ENCODE measurements around the gene ZNF423. TPM values are rescaled to one million over a fixed set of nuclear protein-coding genes. Genes with fewer than 3 reads are reported as not detected.

ZNF423 gene
- total RNA-seq, 1 experiment from 2014 or later: not detected

DNA sequence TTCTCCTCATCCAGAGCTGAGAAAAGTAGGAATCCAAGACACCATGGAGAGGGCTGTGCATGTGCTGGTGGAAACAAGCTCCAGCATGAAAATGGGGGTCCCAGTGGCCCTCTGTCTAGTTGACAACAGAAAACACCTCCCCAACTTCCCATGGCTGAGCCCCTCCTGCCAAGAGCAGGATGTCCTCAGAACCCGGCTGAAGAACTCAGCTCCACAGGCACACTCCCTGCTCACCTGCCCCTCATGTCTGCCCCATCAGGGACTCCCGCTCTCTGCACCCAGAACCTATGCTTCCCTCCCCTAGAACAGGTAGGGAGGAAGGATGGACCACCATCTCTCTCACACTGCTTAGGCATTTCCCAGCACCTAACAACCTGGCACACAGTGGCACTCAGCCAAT lies 315.1 kb downstream of the ZNF423 start:
- no peak overlapping the region for H3K27ac Mint-ChIP-seq (ENCODE audit: unreplicated experiment)
- CTCF ChIA-PET: no interaction called here
- TF ChIP-seq, protein P1, sequence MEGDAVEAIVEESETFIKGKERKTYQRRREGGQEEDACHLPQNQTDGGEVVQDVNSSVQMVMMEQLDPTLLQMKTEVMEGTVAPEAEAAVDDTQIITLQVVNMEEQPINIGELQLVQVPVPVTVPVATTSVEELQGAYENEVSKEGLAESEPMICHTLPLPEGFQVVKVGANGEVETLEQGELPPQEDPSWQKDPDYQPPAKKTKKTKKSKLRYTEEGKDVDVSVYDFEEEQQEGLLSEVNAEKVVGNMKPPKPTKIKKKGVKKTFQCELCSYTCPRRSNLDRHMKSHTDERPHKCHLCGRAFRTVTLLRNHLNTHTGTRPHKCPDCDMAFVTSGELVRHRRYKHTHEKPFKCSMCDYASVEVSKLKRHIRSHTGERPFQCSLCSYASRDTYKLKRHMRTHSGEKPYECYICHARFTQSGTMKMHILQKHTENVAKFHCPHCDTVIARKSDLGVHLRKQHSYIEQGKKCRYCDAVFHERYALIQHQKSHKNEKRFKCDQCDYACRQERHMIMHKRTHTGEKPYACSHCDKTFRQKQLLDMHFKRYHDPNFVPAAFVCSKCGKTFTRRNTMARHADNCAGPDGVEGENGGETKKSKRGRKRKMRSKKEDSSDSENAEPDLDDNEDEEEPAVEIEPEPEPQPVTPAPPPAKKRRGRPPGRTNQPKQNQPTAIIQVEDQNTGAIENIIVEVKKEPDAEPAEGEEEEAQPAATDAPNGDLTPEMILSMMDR (IDR thresholded peaks at IDR 0.05; ENCODE audit: unreplicated experiment): no peak
- DNase-seq: no peak
- intact Hi-C loops (cut with micrococcal nuclease; ENCODE audit: unreplicated experiment): no loop called here
- no TSS peak for BruUV-seq (replicated peaks)
- H3K9me3 Mint-ChIP-seq (ENCODE audit: low read depth, unreplicated experiment): no peaks in the 10 kb centered on the region
- no peaks in the 10 kb centered on the region for H3K36me3 Mint-ChIP-seq (ENCODE audit: insufficient read depth, unreplicated experiment)
- H3K27me3 Mint-ChIP-seq (ENCODE audit: unreplicated experiment): peaks cover 94% of the 10 kb centered on the region
- H3K4me3 Mint-ChIP-seq (ENCODE audit: low read depth, unreplicated experiment): no peak overlapping the region
- no peaks in the 10 kb centered on the region for H3K4me1 Mint-ChIP-seq (ENCODE audit: low read depth, unreplicated experiment)

DNA sequence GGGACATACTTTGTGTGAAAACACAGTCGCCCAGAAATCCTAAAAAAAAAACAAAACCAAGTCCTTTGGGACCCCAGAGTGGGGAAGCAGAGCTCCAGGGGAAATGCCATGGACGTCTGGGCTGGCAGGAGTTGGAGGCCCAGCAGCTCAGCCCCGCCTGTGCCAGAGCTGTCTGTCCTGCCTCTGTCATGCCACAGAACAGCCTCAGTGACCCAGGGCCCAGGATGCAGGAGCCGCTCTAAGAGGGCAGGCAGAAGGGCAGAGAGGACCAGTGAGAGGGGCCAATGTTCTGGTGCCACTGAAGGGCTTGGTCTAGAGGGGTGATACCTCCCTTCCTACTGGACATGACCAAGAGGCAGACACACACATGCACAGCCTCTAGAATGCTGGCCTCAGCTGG lies 316.2 kb downstream of the ZNF423 start:
- BruUV-seq (replicated peaks): no TSS peak
- intact Hi-C loops (cut with micrococcal nuclease; ENCODE audit: unreplicated experiment): loop anchor here (10.0 kb wide), 1 partner anchor 65 kb away; no protein-coding TSS in a partner anchor
- Mint-ChIP-seq H3K27me3 (ENCODE audit: unreplicated experiment) (peaks cover 94% of the 10 kb centered on the region), H3K4me1 (ENCODE audit: low read depth, unreplicated experiment) (no peaks in the 10 kb centered on the region), H3K9me3 (ENCODE audit: low read depth, unreplicated experiment) (no peaks in the 10 kb centered on the region), H3K36me3 (ENCODE audit: insufficient read depth, unreplicated experiment) (no peaks in the 10 kb centered on the region), H3K4me3 (ENCODE audit: low read depth, unreplicated experiment) (no peak overlapping the region), H3K27ac (ENCODE audit: unreplicated experiment) (no peak overlapping the region)
- TF ChIP-seq, protein P1 (IDR thresholded peaks at IDR 0.05; ENCODE audit: unreplicated experiment): no peak
- CTCF ChIA-PET: interaction anchor here (0.7 kb wide), 1 partner anchor 16 kb away, joined by 3 read pairs; no protein-coding TSS in a partner anchor
- no peak for DNase-seq

DNA sequence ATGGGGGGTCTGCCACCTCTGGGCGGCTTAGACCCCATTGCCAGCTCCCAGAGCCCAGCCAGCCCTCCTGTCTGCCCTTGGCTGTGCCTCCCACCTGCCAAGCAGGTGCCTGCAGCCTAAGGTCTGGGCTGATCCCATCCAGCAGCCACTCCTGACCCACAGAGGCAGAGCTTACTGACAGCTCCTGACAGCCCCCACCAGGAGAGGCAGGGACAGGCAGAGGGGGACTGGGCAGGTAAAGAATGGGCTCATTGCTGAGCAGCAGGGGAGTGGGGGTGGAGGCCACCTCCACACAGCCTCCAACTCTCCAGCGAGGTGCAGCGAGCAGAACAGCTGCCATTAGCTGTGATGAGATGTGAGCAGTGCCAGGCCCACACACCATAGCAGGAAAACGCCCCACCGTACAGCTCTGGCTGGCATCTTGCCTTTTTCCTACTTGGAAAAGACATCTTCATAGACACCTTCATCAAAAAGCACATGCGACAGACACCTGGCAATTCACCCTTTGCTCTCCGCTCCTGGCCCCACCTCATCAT lies 317.9 kb downstream of the ZNF423 start:
- CTCF ChIA-PET: no interaction called here

DNA sequence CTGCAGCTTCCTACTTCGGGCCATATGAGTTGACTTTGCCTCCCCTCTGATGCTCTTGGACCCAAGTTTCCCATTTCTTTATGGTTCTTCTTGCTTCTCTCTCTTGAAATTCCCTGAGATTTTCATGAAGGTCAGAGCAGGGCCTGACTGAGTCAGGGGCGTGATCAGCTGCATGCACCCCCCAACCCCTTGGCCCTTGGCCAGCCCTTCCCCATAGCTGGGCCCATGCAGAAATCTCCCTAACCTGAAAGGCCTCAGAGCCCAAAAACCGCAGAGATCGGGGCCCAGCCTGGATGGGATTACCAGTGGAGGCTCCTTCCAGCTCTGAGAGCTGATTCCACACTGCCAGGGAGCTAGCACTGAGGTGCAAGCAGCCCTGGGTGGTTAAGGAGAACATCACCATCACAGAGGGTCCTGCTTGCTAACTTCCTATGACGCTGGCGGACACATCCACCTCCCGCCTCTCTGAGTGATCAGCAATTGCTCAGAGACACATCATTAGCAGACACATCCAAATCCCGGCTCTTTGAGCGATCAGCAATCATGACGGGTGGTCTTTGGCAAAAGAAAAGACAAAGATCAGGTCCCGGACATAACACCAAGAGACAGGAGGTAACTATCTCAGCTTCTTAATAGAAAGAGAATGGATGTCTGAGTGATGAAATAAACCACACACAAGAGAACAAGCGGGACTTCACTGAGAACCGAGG lies 320.9 kb downstream of the ZNF423 start:
- peaks cover 95% of the 10 kb centered on the region for H3K27me3 Mint-ChIP-seq (ENCODE audit: unreplicated experiment)
- H3K9me3 Mint-ChIP-seq (ENCODE audit: low read depth, unreplicated experiment): no peaks in the 10 kb centered on the region
- no peaks in the 10 kb centered on the region for H3K4me1 Mint-ChIP-seq (ENCODE audit: low read depth, unreplicated experiment)
- TF ChIP-seq, protein P1 (IDR thresholded peaks at IDR 0.05; ENCODE audit: unreplicated experiment): no peak
- H3K36me3 Mint-ChIP-seq (ENCODE audit: insufficient read depth, unreplicated experiment): no peaks in the 10 kb centered on the region
- no TSS peak for BruUV-seq (replicated peaks)
- no peak overlapping the region for H3K27ac Mint-ChIP-seq (ENCODE audit: unreplicated experiment)
- no peak for DNase-seq
- no peak overlapping the region for H3K4me3 Mint-ChIP-seq (ENCODE audit: low read depth, unreplicated experiment)
- intact Hi-C loops (cut with micrococcal nuclease; ENCODE audit: unreplicated experiment): loop anchor here (10.0 kb wide), 1 partner anchor 60 kb away; no protein-coding TSS in a partner anchor
- CTCF ChIA-PET: no interaction called here

More for the DNA sequence above, 317.9 kb downstream of the ZNF423 start:
- H3K9me3 Mint-ChIP-seq (ENCODE audit: low read depth, unreplicated experiment): no peaks in the 10 kb centered on the region
- intact Hi-C loops (cut with micrococcal nuclease; ENCODE audit: unreplicated experiment): loop anchor here (10.0 kb wide), 1 partner anchor 63 kb away; no protein-coding TSS in a partner anchor
- no peaks in the 10 kb centered on the region for H3K36me3 Mint-ChIP-seq (ENCODE audit: insufficient read depth, unreplicated experiment)
- no TSS peak for BruUV-seq (replicated peaks)
- TF ChIP-seq, protein P1 (IDR thresholded peaks at IDR 0.05; ENCODE audit: unreplicated experiment): no peak
- H3K4me1 Mint-ChIP-seq (ENCODE audit: low read depth, unreplicated experiment): no peaks in the 10 kb centered on the region
- no peak overlapping the region for H3K4me3 Mint-ChIP-seq (ENCODE audit: low read depth, unreplicated experiment)
- DNase-seq: no peak
- H3K27ac Mint-ChIP-seq (ENCODE audit: unreplicated experiment): no peak overlapping the region
- H3K27me3 Mint-ChIP-seq (ENCODE audit: unreplicated experiment): peaks cover 95% of the 10 kb centered on the region

All from Calu3 (cell line).